ENCODE measurements around the gene CNTD1. TPM values are rescaled to one million over a fixed set of nuclear protein-coding genes. Genes with fewer than 3 reads are reported as not detected.
A peak's percentile ranks its signal among the peaks of the same experiment; 100 is the strongest.

CNTD1 gene
- total and polyA plus RNA-seq, 2 of the 4 experiments (the other 2 are of a cell fraction), result not detected

- intact Hi-C loops (cut with micrococcal nuclease), result no loop called here
- in situ Hi-C loops (cut with MboI; ENCODE audit: low sequenced_read_pairs), result no loop called here
- Histone ChIP-seq H2AK9ac (replicated peaks; ENCODE audit: low read depth, low read length, poor library complexity) (peak overlapping the region; percentile 56), H3K9me1 (ENCODE audit: insufficient read depth, low read length) (peaks cover 19% of the 10 kb centered on the region), H2BK15ac (ENCODE audit: low read depth, low read length) (no peak overlapping the region), H3K14ac (replicated peaks; ENCODE audit: low read depth, low read length) (peak overlapping the region; percentile 98), H3K23ac (ENCODE audit: low read depth, low read length) (peak overlapping the region; percentile 78), H3K9ac (ENCODE audit: low read depth, low read length) (peak overlapping the region; percentile 93), H2AK5ac (ENCODE audit: low read depth, low read length) (peak overlapping the region; percentile 74; the same call in 1 of the 2 replicates), H3K9me3 (ENCODE audit: control insufficient read depth, insufficient read depth, low read length) (no peaks in the 10 kb centered on the region), H4K91ac (ENCODE audit: insufficient read depth, low read depth, low read length) (peak overlapping the region; percentile 88), H3K4me3 (ENCODE audit: insufficient read depth, low read depth, low read length) (peak overlapping the region; percentile 64), H3K36me3 (ENCODE audit: control insufficient read depth, insufficient read depth, low read length) (peaks cover 4% of the 10 kb centered on the region; the same call in 1 of the 2 replicates), H4K5ac (ENCODE audit: low read depth, low read length) (peak overlapping the region; percentile 79), H2AFZ (replicated peaks; ENCODE audit: low read length, poor library complexity) (peak overlapping the region; percentile 97), H3K4ac (ENCODE audit: low read depth, low read length) (peak overlapping the region; percentile 96), H3K18ac (ENCODE audit: low read depth, low read length) (peak overlapping the region; percentile 33; the same call in 1 of the 2 replicates), H3K4me2 (ENCODE audit: low read depth, low read length) (peak overlapping the region; percentile 98), H3K79me1 (ENCODE audit: low read depth in 1 of 2, low read length in 2 of 2) (peaks cover 20 to 39% of the 10 kb centered on the region in 2 experiments), H4K20me1 (ENCODE audit: insufficient read depth, low read length) (no peaks in the 10 kb centered on the region), H3K56ac (ENCODE audit: extremely low read depth, insufficient read depth, low read length) (peak overlapping the region; percentile 89), H2BK5ac (ENCODE audit: low read depth, low read length, poor library complexity, severe bottlenecking) (peak overlapping the region; percentile 79), H3K27me3 (ENCODE audit: control insufficient read depth, insufficient read depth, low read length) (no peaks in the 10 kb centered on the region), H3K4me1 (ENCODE audit: control insufficient read depth, insufficient read depth, low read length) (peaks cover 7% of the 10 kb centered on the region), H2BK20ac (ENCODE audit: low read depth, low read length) (no peak overlapping the region), H2BK120ac (ENCODE audit: low read depth, low read length) (peak overlapping the region; percentile 82), H4K8ac (ENCODE audit: low read depth in 2 of 2, low read length in 2 of 2) (peak overlapping the region; percentile 45 to 98), H3K27ac (ENCODE audit: insufficient read depth, low read length) (peak overlapping the region; percentile 85)
- BruUV-seq (replicated peaks), result TSS peak; percentile 95
- dilution Hi-C loops (cut with HindIII; ENCODE audit: low sequenced_read_pairs, unreplicated experiment), result no loop called here
- no CpG with 5 or more reads among the region's 10 CpGs for WGBS, 2 experiments (ENCODE audit: extremely low coverage in 2 of 2, insufficient read length in 1 of 2)
- POLR2A ChIA-PET (ENCODE audit: unreplicated experiment), result no interaction called here
- CTCF ChIA-PET, result no interaction called here
- no peak for ATAC-seq (ENCODE audit: low read depth)
- no peak for DNase-seq
- no peak for TF ChIP-seq FOS (IDR thresholded peaks at IDR 0.05; ENCODE audit: low read depth, low read length)
- no peak for TF ChIP-seq NFE2L2 (IDR thresholded peaks at IDR 0.05; ENCODE audit: low read depth, low read length)
- TF ChIP-seq SMC3 (IDR thresholded peaks at IDR 0.05; ENCODE audit: low read depth, low read length), result no peak
- TF ChIP-seq MAFK (IDR thresholded peaks at IDR 0.05; ENCODE audit: low read depth, low read length), result no peak
- no peak for TF ChIP-seq RAD21 (IDR thresholded peaks at IDR 0.05; ENCODE audit: low read length)
- TF ChIP-seq BHLHE40 (IDR thresholded peaks at IDR 0.05; ENCODE audit: low read depth, low read length), result no peak
- no peak for TF ChIP-seq POLR2A (IDR thresholded peaks at IDR 0.05; ENCODE audit: low read depth, low read length)
- TF ChIP-seq ELK1 (IDR thresholded peaks at IDR 0.05; ENCODE audit: borderline replicate concordance, low read depth, low read length), result no peak
- no peak for TF ChIP-seq CHD1 (IDR thresholded peaks at IDR 0.05; ENCODE audit: low read depth, low read length)
- no peak for TF ChIP-seq RFX5 (IDR thresholded peaks at IDR 0.05; ENCODE audit: low read depth, low read length)
- TF ChIP-seq CTCF (conservative IDR thresholded peaks at IDR 0.05; ENCODE audit: low read depth, low read length), result no peak
- no peak for TF ChIP-seq RCOR1 (IDR thresholded peaks at IDR 0.05; ENCODE audit: insufficient replicate concordance, low read length)
- TF ChIP-seq CEBPB (IDR thresholded peaks at IDR 0.05; ENCODE audit: low read depth, low read length), result no peak
Measured at GRCh38 chr17:42798011-42798382, 664 bp upstream of the CNTD1 start.
